Measurements from ENCODE around the gene ARID5B. TPM values are rescaled to one million over a fixed set of nuclear protein-coding genes. Genes with fewer than 3 reads are reported as not detected.

The ARID5B gene
- polyA plus RNA-seq, 1 of the 3 experiments (the other 2 are of a cell fraction): 10.9 TPM

DNA sequence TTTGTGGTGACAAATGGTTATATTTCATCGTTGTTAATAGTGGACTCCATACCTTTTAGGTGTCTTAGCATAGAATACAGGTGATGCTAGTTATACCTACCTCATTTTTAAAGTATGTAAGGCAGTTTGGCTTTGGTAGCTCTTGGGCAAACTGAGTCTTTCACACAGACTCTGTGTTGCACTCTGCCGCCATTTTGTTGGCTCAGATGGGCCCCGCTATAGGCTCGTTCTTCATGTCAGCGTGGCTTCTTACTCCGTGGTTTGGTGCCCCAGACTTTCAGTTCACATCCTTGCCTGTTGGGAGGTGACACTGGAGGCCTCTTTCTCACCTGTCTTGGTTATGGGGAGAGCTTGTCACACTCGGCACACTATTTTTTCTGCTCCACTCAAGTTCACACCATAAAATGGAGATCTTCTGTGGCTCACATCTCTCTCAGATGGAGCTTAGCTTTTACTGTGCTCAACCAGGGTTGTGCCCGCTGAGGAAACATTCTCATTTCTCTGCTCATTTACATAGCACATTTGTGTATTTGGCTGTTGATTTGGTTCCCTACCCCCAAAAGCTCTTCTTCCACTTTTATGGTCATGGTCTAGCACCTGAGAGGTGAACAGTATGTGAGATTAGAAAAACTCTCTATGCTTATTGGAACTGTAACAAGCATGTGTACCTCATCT is 178.5 kb downstream of the ARID5B start:
- POLR2A ChIA-PET: no interaction called here
- Histone ChIP-seq H3K4me3 (ENCODE audit: low read depth in 2 of 2, low read length in 1 of 2) (no peak overlapping the region), H3K36me3 (replicated peaks in 1 of 2; ENCODE audit: control insufficient read depth in 1 of 2, insufficient read depth in 2 of 2, low read length in 1 of 2) (peaks cover 18 to 19% of the 10 kb centered on the region in 2 experiments), H3K27me3 (ENCODE audit: insufficient read depth) (no peaks in the 10 kb centered on the region), H3F3A (replicated peaks; ENCODE audit: insufficient read depth) (peaks cover 70% of the 10 kb centered on the region), H3K9me2 (no peaks in the 10 kb centered on the region), H3K79me2 (ENCODE audit: insufficient read depth) (peaks cover 64% of the 10 kb centered on the region), H4K20me1 (ENCODE audit: insufficient read depth) (no peaks in the 10 kb centered on the region), H3K27ac (ENCODE audit: low read depth in 2 of 2, low read length in 1 of 2) (peak overlapping the region; percentile 39 to 97), H3K4me1 (ENCODE audit: control insufficient read depth in 1 of 2, insufficient read depth in 2 of 2, low read depth in 1 of 2, low read length in 1 of 2) (peaks cover 43 to 68% of the 10 kb centered on the region in 2 experiments), H2AFZ (ENCODE audit: low read depth) (no peak overlapping the region), H3K4me2 (no peak overlapping the region), H3K9me3 (no peaks in the 10 kb centered on the region), H3K9ac (no peak overlapping the region)
- no peak for DNase-seq
- WGBS (ENCODE audit: low lambda C conversion rate): 91% methylated on average over 8 of the region's 8 CpGs
- CTCF ChIA-PET: interaction anchor here (1.0 to 2.4 kb wide), 5 partner anchors 11 to 183 kb away, joined by 3 to 6 read pairs (median 4); no protein-coding TSS in a partner anchor
- no peak for TF ChIP-seq GABPA (IDR thresholded peaks at IDR 0.05; ENCODE audit: low read depth)
- TF ChIP-seq, protein P1, sequence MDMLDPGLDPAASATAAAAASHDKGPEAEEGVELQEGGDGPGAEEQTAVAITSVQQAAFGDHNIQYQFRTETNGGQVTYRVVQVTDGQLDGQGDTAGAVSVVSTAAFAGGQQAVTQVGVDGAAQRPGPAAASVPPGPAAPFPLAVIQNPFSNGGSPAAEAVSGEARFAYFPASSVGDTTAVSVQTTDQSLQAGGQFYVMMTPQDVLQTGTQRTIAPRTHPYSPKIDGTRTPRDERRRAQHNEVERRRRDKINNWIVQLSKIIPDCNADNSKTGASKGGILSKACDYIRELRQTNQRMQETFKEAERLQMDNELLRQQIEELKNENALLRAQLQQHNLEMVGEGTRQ (IDR thresholded peaks at IDR 0.05; ENCODE audit: borderline replicate concordance, low read depth, low read length): no peak
- TF ChIP-seq, protein P2, sequence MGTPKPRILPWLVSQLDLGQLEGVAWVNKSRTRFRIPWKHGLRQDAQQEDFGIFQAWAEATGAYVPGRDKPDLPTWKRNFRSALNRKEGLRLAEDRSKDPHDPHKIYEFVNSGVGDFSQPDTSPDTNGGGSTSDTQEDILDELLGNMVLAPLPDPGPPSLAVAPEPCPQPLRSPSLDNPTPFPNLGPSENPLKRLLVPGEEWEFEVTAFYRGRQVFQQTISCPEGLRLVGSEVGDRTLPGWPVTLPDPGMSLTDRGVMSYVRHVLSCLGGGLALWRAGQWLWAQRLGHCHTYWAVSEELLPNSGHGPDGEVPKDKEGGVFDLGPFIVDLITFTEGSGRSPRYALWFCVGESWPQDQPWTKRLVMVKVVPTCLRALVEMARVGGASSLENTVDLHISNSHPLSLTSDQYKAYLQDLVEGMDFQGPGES (IDR thresholded peaks at IDR 0.05; ENCODE audit: low read depth, low read length): no peak
- TF ChIP-seq, protein P3, sequence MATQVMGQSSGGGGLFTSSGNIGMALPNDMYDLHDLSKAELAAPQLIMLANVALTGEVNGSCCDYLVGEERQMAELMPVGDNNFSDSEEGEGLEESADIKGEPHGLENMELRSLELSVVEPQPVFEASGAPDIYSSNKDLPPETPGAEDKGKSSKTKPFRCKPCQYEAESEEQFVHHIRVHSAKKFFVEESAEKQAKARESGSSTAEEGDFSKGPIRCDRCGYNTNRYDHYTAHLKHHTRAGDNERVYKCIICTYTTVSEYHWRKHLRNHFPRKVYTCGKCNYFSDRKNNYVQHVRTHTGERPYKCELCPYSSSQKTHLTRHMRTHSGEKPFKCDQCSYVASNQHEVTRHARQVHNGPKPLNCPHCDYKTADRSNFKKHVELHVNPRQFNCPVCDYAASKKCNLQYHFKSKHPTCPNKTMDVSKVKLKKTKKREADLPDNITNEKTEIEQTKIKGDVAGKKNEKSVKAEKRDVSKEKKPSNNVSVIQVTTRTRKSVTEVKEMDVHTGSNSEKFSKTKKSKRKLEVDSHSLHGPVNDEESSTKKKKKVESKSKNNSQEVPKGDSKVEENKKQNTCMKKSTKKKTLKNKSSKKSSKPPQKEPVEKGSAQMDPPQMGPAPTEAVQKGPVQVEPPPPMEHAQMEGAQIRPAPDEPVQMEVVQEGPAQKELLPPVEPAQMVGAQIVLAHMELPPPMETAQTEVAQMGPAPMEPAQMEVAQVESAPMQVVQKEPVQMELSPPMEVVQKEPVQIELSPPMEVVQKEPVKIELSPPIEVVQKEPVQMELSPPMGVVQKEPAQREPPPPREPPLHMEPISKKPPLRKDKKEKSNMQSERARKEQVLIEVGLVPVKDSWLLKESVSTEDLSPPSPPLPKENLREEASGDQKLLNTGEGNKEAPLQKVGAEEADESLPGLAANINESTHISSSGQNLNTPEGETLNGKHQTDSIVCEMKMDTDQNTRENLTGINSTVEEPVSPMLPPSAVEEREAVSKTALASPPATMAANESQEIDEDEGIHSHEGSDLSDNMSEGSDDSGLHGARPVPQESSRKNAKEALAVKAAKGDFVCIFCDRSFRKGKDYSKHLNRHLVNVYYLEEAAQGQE (IDR thresholded peaks at IDR 0.05; ENCODE audit: low read depth, low read length): no peak

DNA sequence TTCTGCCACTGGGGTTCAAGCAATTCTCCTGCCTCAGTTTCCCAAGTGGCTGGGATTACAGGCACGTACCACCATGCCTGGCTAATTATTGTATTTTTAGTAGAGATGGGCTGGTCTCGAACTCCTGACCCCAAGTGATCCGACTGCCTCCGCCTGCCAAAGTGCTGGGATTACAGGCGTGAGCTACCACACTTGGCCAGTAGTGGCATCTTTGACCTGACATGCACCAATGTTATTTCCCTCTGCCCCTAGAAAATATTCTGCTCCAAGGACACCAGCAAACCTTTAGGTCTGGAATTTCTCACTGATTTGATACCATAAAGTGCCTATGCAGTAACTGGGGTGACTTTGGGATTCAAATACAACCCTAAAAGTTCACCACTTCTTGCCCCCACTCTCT is 179.4 kb downstream of the ARID5B start:
- Histone ChIP-seq H3F3A (replicated peaks; ENCODE audit: insufficient read depth) (peaks cover 63% of the 10 kb centered on the region), H3K27me3 (ENCODE audit: insufficient read depth) (no peaks in the 10 kb centered on the region), H3K79me2 (ENCODE audit: insufficient read depth) (peaks cover 65% of the 10 kb centered on the region), H3K4me1 (ENCODE audit: control insufficient read depth in 1 of 2, insufficient read depth in 2 of 2, low read depth in 1 of 2, low read length in 1 of 2) (peaks cover 39 to 64% of the 10 kb centered on the region in 2 experiments), H3K4me3 (ENCODE audit: low read depth in 2 of 2, low read length in 1 of 2) (no peak overlapping the region), H3K9me2 (no peaks in the 10 kb centered on the region), H3K27ac (ENCODE audit: low read depth in 2 of 2, low read length in 1 of 2) (peak overlapping the region; percentile 91 to 97; a peak in 3 of 4 replicates), H3K4me2 (peak overlapping the region; percentile 77; the same call in 1 of the 2 replicates), H3K9ac (no peak overlapping the region), H4K20me1 (ENCODE audit: insufficient read depth) (no peaks in the 10 kb centered on the region), H2AFZ (ENCODE audit: low read depth) (no peak overlapping the region), H3K36me3 (replicated peaks in 1 of 2; ENCODE audit: control insufficient read depth in 1 of 2, insufficient read depth in 2 of 2, low read length in 1 of 2) (peaks cover 17 to 25% of the 10 kb centered on the region in 2 experiments), H3K9me3 (no peaks in the 10 kb centered on the region)
- ChIA-PET POLR2A (no interaction called here), CTCF (interaction anchor here (1.0 to 1.6 kb wide), 3 partner anchors 12 to 184 kb away, joined by 3 to 5 read pairs (median 3); no protein-coding TSS in a partner anchor)
- DNase-seq: no peak
- 90% methylated on average over 2 of the region's 5 CpGs for WGBS (ENCODE audit: low lambda C conversion rate)
- TF ChIP-seq, protein P4, sequence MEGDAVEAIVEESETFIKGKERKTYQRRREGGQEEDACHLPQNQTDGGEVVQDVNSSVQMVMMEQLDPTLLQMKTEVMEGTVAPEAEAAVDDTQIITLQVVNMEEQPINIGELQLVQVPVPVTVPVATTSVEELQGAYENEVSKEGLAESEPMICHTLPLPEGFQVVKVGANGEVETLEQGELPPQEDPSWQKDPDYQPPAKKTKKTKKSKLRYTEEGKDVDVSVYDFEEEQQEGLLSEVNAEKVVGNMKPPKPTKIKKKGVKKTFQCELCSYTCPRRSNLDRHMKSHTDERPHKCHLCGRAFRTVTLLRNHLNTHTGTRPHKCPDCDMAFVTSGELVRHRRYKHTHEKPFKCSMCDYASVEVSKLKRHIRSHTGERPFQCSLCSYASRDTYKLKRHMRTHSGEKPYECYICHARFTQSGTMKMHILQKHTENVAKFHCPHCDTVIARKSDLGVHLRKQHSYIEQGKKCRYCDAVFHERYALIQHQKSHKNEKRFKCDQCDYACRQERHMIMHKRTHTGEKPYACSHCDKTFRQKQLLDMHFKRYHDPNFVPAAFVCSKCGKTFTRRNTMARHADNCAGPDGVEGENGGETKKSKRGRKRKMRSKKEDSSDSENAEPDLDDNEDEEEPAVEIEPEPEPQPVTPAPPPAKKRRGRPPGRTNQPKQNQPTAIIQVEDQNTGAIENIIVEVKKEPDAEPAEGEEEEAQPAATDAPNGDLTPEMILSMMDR (IDR thresholded peaks at IDR 0.05): no peak; the same call in 1 of the 2 replicates
- TF ChIP-seq RCOR1 (IDR thresholded peaks at IDR 0.05; ENCODE audit: low read length) (no peak), FOSL2 (IDR thresholded peaks at IDR 0.05; ENCODE audit: borderline replicate concordance, low read depth) (no peak), RAD21 (IDR thresholded peaks at IDR 0.05; ENCODE audit: low read length) (no peak), CHD2 (IDR thresholded peaks at IDR 0.05; ENCODE audit: low read length, partially characterized antibody) (no peak), ELF1 (IDR thresholded peaks at IDR 0.05) (no peak), MXI1 (IDR thresholded peaks at IDR 0.05; ENCODE audit: low read depth, low read length) (no peak), POLR2AphosphoS5 (IDR thresholded peaks at IDR 0.05; ENCODE audit: low read depth, low read length) (no peak), SMC3 (IDR thresholded peaks at IDR 0.05; ENCODE audit: low read depth, low read length) (no peak)
- TF ChIP-seq, protein P5, sequence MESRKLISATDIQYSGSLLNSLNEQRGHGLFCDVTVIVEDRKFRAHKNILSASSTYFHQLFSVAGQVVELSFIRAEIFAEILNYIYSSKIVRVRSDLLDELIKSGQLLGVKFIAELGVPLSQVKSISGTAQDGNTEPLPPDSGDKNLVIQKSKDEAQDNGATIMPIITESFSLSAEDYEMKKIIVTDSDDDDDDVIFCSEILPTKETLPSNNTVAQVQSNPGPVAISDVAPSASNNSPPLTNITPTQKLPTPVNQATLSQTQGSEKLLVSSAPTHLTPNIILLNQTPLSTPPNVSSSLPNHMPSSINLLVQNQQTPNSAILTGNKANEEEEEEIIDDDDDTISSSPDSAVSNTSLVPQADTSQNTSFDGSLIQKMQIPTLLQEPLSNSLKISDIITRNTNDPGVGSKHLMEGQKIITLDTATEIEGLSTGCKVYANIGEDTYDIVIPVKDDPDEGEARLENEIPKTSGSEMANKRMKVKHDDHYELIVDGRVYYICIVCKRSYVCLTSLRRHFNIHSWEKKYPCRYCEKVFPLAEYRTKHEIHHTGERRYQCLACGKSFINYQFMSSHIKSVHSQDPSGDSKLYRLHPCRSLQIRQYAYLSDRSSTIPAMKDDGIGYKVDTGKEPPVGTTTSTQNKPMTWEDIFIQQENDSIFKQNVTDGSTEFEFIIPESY (IDR thresholded peaks at IDR 0.05; ENCODE audit: borderline replicate concordance, low read depth): no peak
- TF ChIP-seq, protein P6, sequence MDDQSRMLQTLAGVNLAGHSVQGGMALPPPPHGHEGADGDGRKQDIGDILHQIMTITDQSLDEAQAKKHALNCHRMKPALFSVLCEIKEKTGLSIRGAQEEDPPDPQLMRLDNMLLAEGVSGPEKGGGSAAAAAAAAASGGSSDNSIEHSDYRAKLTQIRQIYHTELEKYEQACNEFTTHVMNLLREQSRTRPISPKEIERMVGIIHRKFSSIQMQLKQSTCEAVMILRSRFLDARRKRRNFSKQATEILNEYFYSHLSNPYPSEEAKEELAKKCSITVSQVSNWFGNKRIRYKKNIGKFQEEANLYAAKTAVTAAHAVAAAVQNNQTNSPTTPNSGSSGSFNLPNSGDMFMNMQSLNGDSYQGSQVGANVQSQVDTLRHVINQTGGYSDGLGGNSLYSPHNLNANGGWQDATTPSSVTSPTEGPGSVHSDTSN (IDR thresholded peaks at IDR 0.05): no peak
